Measurements from ENCODE around the gene SYT5.
A peak's percentile ranks its signal among the peaks of the same experiment; 100 is the strongest.
"Not testable (repeated sequence)": the region's sequence is repeated elsewhere in the genome, so short reads cannot be mapped to it uniquely, and the experiment has no call there.

SYT5 gene

DNA sequence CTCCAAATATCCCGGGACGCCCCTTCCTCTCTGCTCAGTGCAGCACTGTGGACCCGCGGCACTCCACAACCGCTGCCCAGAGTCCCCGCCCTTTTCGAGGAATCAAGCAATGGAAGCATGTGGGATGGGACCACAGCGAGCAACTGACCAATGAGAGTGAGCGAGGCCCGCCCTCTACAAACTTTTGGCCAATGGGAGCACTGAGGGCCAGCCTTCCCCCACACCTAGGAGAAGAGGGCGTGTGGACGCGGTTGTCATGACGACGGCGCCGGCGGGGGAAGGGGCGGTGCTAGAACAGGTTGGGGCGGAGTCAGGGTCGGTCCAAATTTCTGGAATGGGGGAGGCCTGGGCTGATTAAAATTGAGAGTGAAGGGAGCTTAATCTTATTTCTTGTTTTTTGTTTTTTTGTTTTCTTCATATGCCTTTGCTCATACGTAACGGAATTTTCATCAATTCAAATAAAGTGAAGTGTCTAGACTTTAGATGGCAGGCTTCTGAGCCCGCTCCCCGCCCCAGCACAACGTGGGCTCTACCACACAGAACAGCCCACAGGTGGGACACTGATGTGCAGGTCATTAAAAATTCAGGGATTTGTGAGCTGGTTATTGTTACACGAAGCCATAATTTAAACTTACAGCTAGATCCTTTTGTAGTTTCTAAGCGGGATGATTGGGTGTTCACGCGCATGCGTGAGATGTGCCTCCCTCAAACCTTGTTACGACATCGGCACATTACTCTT, 13.4 kb downstream of the SYT5 start, which contains the start of gene DNAAF3:
Gene DNAAF3, minus strand, starts transcription at position 84 of the 739 bp plus-strand sequence. CDS start 200 bp downstream, outside the sequence.
- DNase-seq: peak; percentile 95 to 96

DNA sequence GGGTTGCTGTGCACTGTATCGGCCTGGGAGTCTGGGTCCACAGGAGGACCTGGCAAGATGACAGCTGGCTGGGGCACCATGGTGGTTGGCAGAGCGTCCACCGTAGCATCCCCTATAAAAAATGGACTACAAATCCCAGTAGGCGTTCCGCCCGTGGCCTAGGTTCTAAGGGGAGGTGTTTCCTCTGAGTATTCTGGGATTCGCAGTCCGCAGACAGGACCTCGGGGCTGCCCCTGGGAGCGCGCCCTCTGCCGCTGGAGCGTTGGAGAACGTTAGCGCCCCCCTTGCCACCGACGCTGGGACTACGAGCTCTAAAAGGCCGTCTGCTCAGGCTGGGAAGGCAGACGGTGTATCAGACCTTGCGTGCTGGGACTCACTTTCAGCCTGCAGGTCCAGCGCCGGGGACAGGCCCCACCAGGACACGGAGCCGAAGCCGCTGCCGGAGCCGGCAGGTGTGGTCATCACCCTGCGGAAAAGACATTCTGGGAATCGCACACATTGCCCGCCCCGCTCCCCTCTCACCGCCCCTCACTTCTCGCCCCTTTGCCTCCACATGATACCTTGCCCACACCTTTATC, 14.0 kb downstream of the SYT5 start:
- DNase-seq: peak; percentile 58 to 60

- no peak for DNase-seq
Observed at GRCh38 chr19:55161571-55162322, 18.3 kb downstream of the SYT5 start.

GRCh38 chr19:55160986-55161365, 19.1 kb downstream of the SYT5 start:
- no peak for DNase-seq

DNA sequence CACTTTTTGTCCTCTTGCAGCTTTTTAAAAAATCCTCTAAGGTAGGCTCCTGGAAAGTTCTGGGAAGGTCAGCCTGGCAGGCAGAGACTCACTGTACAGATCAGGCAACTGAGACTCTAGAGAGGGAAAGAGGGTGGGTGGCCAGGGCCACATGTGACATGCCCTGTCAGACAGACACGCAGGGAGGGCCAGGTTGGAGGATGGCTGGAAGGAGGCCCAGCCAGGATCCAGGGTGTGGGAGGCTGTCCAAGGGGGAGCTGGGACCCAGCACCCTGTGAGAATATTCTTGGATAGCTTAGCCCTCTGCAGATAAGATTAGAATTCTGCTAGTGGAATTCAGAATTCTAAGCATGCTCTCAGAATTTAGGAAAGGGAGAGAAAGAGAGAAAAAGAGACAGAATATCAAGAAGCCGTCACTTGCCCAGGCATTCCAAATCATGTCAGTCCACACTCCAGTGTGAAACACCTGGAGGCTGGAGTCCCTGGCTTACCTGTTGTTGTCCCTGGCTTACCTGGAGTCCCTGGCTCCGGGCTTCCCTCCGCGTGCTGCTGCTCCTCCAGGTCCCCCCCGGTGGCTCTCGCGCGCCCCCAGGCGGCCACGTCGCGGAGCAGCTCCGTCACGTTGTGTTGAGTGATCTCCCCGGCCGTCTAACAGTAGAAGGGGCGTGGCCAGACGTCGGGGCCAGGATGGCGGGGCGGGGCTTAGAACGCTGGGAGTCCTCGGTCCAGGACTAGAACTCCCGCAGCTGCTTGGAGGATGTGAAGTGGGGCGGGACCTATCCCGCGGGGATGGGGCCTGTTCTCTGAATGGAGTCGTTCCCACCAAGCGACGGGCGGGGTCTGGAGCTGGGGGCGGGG, 19.7 kb downstream of the SYT5 start:
- peak; percentile 87 to 91 for DNase-seq

GRCh38 chr19:55158848-55159749, 21.0 kb downstream of the SYT5 start:
- no peak for DNase-seq

GRCh38 chr19:55158423-55158822, 21.7 kb downstream of the SYT5 start:
- DNase-seq: no peak

GRCh38 chr19:55157064-55157908, 22.8 kb downstream of the SYT5 start, which contains the start of gene TNNI3:
TNNI3 (minus strand) TSS chr19:55157732; CDS start chr19:55157589, 143 bp downstream.
- DNase-seq: no peak

DNA sequence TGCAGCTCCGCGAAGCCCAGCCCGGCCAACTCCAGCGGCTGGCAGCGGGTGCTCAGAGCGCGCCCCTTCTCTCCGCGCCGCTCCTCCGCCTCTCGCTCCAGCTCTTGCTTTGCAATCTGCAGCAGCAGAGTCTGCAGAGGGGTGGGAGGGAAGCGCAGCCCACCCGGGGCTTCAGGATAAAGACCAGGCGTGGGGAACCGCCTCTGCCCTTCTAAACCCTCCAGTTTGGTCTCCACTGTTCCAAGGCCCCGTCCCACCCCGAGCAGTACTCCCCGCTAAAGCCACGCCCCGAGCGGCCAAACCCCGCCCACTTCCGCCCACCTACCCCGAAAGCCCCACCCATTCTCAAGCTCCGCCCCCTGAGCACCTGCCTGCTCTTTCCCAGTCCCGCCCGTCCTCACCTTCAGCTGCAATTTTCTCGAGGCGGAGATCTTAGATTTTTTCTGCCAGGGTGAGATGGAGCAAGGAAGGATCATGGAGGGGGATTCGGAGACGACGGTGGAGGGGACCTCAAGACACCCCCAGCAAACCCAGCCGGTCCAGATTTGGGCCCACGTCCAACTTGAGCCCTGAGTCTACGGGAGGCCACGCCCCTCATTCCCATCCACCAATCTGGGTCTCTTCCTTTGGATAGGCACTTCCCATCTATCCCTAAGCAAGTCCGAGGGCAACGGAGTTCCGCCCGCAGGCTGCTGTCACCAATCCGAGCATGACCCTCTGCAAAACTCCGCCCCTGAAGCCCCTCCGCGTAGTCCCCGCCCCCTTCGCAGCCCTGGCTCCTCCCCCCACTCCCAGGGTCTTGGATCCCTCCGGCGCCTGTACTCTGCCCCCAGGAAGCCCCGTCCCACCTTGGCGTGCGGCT, 23.7 kb downstream of the SYT5 start:
- peak; percentile 70 to 79 for DNase-seq

DNA sequence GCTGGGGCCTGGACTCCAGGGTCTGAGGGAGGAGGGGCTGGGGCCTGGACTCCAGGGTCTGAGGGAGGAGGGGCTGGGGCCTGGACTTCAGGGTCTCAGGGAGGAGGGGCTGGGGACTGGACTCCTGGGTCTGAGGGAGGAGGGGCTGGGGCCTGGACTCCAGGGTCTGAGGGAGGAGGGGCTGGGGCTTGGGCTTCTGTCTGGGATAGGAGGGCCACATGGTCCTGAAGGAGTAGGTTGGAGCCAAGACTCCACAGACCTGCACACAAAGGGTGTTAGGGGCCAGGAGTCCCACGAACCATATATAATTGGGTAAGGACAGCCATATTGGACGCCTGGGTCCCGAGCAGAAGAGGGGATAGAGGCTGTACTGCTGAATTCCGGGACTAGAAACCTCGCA, 24.3 kb downstream of the SYT5 start:
- not testable (repeated sequence) for DNase-seq

- no peak for DNase-seq
Observed at GRCh38 chr19:55153652-55154264, 26.3 kb downstream of the SYT5 start.

- DNase-seq: peak in 1 of 2 experiments; percentile 12
Observed at GRCh38 chr19:55152017-55152416, 28.1 kb downstream of the SYT5 start.

DNA sequence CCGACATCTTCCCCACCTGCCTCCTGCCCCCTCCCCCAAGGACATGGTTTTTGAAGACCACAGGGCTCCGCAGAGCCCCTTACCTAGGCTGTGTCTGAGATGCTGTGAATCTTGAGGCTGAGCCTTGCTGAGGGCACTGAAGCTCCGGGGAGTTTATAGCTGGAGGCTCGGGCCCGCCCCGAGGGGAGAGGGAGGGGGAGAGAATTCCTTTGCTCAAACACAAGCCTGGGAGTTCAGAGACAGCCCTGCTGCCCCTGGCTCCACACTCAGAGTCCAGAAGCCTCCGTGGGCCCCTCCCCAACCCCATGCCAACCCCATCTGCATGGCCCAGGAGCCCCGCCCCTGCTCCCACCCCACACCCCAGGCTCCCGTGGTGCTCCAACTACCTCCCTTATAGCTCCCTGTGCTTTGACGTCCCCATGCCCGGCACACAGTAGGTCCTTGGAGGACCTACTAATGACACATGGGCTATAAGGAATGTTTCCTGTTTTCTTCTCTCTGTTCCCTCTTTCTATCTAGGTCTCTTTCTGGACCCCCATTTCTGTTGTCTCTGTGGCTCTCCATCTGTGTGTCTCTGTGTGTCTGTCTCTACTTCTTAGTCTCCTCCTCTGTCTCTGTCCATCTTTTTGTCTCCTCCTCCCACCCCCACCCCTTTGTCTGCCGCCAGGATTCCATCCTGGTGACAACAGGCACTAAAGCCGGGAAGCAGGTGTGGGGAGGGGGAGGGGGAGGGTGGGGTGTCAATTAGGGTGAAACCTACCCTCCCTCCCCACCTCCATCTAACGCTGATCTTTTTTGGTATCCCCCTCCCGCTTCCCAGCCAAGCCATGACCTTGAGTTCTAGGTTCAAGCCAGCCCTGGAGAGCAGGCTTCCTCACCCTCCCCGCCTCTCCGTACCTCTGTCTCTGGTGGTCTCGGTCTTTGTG, 30.7 kb downstream of the SYT5 start, which contains the start of gene TNNT1:
Gene TNNT1, minus strand, starts transcription at position 129 of the 926 bp plus-strand sequence. CDS start 2,049 bp downstream, outside the sequence.
- DNase-seq: no peak

- no peak for DNase-seq
Observed at GRCh38 chr19:55147545-55148251, 32.4 kb downstream of the SYT5 start.

- DNase-seq: peak; percentile 47 to 51
Observed at GRCh38 chr19:55146705-55147273, 33.3 kb downstream of the SYT5 start.

GRCh38 chr19:55146078-55146704, 33.9 kb downstream of the SYT5 start:
- peak in 1 of 2 experiments; percentile 26 for DNase-seq

Data from NCI-H2081 (cell line).